HG03039 (cell line): Measurements from ENCODE around the gene ALG1.
"Not testable (repeated sequence)": the region's sequence is repeated elsewhere in the genome, so short reads cannot be mapped to it uniquely, and the experiment has no call there.

ENCODE experiments used
- ATAC-seq: cut with Tn5 transposase; IDR thresholded peaks from one replicate; pipeline ENCODE4 v1.9.1; 2021; ENCODE audit warnings: mild to moderate bottlenecking, moderate library complexity; ENCODE audit not compliant: unreplicated experiment

ALG1 gene

DNA sequence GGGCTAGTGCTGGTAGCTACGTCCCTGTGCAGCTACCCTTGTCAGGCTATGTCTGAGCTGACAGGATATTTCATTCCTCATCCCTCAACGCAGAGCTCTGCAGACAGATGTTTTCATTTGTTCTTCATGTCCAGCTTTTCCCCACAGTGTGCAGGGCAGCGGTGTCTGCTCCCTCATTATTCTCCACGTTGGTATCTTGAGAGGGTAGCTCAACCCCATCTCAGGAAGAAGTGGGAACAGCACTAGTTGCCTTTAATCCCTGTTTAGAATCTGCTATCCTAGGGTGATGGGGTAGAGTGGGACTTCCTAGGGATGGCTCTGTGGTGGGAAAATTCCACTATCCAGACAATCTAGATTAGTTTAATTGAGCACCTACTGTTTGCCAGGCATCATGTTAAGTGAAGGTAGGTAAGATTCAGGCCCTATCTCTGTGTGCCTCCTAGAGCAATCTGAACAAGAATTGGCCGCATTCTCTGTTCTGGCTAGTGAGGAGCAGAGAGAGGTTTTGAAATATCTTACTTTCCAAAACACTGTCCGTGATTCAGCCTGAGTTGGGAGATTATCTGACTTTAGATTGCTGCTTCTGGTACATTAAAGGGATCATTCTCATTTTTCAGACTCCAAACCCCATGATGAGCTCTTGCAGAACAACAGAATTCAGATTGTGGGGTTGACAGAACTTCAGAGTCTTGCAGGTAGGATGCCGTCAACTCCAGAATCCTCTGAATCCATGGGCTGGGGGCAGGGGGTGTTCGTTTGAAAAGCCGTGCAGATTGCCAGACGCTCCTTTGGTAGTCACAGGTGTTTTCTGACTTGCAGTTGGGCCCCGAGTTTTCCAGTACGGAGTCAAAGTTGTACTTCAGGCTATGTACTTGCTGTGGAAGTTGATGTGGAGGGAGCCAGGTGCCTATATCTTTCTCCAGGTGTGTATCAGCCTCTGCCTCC, 963 bp downstream of the ALG1 start:
- ATAC-seq = no peak

DNA sequence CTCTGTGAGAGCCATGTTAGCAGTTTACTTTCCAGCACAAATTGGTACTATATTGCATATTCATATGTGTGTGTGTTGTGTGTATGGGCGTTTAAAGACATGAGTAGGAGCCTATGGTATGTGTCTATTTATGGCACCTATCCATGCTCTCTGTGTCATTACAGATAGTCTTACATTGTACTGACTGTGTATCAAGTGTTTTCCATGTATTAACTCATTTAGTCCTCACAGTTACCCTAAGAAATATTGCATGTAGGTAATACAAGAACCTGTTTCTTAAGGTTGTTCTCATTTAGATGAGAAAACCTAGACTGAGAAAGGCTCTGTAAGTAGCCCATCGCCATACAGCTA, 1.6 kb downstream of the ALG1 start:
- no peak for ATAC-seq

DNA sequence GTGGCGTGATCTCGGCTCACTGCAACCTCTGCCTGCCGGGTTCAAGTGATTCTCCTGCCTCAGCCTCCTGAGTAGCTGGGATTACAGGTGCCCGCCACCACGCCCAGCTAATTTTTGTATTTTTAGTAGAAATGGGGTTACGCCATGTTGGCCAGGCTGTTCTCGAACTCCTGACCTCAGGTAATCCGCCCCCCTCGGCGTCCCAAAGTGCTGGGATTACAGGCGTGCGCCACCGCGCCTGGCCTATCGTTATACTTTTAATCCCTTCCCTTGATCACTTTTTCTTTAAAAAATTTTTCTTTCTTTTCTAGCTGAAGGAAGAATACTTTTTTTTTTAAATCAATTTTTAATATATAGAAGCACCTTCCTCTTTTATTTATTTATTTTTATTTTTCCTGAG, 2.1 kb downstream of the ALG1 start:
- ATAC-seq = not testable (repeated sequence)

DNA sequence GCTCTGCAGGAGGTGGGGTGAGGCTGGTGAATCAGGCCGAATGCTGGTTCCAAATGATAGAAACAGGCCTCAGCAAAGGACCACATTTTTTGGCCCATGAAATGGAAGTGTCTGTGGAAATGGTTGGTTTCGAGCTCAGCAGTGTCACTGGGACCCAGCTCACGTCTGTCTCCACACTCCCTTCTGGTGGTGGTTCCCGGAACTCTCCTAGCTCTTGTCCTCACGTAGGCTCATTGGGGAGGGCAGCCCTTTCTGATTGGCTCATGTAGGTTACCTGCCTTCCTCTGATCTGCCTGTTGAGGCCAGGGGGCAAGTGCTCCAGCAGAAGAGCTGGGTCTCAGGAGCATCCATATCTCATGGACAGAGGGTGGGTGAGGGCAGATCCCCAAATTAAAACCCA, 4.0 kb downstream of the ALG1 start:
- no peak for ATAC-seq

DNA sequence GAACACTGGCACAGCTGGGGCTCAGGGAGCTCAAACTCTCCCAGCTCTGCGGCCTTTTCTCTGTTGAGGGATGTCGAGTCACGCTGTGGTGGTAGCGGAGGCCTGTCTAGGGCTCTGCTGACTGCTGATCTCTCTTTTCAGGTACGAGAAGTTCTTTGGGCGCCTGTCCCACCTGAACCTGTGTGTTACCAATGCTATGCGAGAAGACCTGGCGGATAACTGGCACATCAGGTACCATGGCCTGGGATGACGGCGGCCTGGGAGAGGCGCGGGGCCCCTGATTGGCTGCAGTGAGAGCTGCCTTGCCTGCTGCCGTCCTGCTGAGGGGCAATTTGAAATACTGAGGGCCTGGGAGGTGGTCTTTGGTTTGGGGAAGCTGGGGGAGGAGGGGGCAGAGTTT, 5.7 kb downstream of the ALG1 start:
- ATAC-seq = no peak

DNA sequence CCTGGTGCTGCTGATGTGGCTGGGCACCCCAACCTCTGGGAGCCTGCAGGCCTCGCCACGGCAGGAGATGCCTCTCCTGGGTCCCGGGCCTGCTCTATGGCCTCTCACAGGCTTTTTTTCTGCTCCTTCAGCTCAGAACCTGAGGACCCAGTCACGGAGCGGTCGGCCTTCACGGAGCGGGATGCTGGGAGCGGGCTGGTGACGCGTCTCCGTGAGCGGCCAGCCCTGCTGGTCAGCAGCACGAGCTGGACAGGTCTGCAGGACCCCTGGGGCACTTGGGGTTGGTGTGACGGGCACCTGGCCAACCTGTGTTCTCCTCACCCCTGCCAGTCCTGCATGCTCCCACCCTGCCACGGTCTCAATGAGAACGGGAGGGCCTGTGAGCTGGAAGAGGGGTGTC, 7.0 kb downstream of the ALG1 start:
- ATAC-seq = no peak

DNA sequence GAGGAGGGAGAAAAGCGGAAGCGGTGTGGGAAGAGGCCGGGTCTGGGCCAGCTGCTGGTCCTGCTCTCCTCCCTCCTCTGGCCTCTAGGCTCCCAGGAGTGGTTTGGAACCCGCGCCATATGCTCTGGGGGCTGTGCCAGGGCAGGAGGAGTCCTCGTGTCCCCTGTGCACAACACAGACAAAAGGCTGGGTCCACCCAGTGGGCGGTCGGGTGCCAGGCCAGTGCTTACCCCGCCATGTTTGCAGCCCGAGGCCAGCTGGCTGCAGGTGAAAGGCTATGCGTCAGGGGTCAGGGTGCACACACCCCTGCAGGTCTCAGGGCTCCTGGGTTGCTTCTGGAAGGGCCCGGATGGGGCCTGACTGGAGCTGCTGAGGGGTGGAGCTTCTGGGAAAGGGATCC, 8.8 kb downstream of the ALG1 start:
- ATAC-seq = not testable (repeated sequence)

DNA sequence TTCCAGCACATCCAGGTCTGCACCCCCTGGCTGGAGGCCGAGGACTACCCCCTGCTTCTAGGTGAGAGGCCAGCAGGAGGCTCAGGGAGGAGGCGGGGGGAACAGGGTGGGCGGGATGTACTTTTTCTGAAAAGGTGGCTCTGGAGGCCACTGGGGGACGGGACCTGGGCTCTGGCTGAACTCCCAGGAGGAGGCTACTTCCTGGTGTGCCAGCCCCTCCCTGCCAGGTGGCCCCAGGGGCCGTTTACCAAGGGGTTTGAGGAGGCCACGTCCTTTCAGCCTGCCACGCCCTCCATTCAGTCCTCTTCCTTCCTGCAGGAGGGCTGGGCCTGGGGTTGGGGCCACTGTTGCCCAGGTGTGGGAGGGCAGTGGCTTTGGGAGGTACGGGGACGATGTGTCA, 9.4 kb downstream of the ALG1 start:
- not testable (repeated sequence) for ATAC-seq

DNA sequence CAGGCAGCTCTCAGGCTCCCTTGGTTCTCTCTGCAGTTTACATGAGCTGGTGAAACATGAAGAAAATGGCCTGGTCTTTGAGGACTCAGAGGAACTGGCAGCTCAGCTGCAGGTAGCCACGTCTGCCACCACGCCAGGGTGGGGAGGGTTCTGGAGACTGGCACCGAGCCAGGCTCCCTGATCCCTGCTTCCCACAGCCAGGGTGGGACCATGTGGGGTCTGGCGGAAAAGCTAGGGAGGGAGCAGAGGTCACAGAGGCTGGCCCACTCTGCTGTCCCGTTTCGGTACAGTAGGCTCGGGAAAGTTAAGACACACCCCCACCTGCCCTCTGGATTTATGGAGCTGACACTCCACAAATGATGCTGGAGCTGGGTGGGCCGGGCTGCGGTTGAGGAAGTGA, 12.0 kb downstream of the ALG1 start:
- ATAC-seq = not testable (repeated sequence)

DNA sequence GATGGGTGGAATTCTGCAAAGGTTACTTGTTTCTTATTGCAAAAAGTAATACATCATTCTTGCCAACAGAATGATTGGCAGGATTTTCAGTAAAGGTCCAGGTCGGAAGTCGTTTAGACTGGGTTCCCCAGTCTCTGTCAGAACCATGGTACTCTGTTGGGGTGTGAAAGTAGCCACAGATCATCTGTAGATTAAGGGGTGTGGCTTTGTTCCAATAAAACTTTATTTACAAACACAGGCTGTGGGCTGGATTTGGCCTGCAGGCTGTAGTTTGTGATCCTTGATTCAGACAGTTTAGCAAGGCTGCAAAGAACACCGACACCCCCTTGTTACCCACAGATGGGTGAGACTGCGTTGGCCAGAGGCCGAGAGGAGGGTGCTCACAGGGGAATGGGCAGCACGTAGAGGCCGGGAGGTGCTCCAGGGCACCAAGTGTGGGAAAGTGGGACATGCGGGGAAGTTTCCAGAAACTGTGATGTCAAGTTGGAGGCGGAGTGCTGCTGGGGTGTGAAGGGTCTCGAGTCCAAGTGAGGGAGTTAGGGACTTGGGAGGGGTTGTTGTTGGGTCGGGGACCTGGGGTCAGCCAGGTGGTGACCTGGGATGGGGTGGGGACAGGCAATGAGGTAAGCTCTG, 12.6 kb downstream of the ALG1 start:
- ATAC-seq = not testable (repeated sequence)

DNA sequence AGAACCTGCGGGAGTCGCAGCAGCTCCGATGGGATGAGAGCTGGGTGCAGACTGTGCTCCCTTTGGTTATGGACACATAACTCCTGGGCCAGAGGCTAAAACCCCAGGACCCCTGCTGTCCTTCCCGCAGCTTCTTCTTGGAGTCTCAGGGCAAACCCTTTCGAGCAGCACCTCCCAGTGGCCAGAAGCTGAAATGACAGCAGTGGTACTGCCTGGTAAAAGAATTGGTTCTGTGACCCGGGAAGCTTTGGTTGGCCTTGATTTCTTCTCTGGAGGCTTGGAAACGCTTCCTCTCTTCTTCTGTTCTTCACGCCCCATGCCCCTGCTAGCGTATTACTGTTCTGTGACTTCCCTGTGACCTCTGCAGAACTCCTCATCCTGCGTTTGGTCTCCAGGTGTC, 13.2 kb downstream of the ALG1 start:
- not testable (repeated sequence) for ATAC-seq

DNA sequence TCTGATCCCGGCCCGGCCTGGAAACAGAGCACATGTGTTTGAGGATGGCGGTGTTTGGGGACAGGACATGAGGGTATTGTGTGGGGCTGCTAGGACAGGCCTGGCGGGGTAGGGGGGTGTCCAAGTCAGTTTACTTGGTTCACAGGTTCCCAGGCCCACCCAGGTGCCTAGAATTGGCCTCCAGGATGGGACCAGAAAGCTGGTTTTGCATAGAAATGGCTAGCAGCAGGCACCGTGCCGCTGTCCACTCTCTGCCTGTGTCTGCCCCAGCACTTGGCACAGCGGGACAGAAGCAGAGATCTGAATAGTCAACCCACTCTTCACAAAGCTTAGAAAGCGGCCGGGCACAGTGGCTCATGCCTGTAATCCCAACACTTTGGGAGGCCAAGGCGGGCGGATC, 14.1 kb downstream of the ALG1 start:
- not testable (repeated sequence) for ATAC-seq

DNA sequence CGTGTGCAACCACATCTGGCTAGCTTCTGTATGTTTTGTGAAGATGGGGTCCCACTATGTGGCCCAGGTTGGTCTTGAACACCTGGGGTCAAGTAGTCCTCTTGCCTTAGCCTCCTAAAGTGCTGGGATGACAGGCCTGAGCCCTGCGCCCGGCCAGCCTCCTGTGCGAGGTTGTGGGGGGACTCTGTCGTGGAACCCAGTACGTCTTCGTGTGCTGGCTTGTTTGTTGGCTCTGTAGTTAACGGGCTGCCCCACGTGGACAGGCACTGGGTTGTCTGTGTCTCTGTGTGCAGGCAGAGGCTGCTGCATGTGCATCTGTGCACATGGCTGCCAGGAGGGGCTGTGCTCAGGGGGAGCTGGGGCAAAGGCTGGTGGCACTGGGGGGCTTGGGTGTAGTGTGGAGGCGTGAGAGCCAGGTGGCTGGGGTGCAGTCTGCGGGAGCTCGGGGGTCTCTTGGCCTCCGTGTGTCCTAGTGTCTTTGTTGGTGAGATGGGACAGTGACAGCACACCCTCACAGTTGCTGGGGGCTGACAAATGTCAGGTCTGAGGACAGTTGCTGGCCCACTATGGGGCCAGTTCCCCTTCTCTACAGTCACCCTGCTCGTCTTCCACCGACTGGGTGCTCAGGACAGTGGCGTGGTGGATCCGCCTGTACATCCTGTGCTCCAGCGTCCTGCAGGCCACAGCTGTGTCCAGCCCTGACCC, 16.6 kb downstream of the ALG1 start:
- not testable (repeated sequence) for ATAC-seq

DNA sequence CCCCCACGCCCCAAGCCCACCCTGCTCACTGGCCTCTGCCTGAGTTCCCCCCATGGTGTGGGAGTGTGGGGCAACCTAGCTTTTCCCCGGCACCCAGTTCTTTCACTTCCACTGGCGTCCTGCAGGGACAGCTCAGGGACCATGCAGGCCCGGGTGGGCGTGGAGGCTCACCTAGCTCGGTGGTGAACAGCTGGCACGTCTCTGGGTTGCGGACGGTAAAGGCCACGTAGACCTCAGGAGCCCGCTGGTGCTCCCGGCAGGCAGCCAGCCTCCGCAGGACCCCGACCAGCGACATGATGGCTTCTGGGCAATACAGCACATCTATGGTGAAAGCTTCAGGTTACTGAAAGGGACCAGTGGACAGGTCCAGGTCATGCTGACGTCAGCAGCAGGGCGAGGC, 17.3 kb downstream of the ALG1 start:
- not testable (repeated sequence) for ATAC-seq

DNA sequence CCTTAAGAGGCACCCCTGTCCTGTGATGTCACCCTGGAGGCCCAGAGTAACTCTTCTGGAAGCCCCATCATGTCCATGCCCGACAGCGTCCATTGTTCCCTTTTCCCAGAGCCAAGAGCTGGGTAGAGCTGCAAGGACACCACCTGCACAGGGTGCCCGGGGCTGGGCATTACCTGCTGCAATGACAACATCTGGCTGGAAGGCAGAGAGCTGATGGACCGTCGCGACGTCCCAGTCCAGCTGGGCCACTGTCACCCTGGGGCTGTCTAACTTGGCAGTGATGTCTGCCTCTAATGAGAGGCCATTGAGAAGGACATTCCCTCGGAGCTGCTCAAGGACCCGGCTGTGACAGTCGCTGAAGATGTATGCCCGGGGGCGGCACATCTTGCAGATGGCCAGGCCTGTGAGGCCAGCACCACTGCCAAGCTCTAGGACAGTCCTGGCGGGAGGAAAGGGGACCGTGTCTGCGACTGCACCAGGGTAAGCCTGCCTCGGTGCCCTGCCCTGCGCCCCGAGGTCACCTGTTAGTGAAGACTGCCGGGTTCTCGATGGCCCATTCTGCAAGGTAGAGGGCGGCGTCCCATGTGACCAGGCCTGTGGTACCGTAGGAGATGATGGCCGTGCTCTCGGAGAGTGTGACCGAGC, 18.4 kb downstream of the ALG1 start:
- ATAC-seq = not testable (repeated sequence)

DNA sequence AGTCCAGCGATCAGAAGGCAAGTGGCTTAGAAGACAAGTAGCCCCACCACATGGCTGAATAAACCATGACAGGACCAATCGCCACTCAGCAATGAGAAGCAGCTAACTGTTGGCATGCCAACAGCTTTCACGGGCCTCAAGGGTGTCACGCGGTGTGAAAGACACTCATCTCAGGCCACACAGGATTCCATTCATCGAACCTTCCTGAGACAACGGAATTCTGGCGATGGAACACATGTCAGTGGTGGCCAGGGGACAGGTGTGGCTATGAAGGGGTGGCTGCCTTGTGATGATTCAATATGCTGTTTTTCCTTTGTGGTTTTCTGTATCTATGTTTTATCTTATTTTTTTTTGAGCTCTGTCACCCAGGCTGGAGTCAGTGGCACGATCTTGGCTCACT, 18.9 kb downstream of the ALG1 start:
- ATAC-seq = not testable (repeated sequence)

DNA sequence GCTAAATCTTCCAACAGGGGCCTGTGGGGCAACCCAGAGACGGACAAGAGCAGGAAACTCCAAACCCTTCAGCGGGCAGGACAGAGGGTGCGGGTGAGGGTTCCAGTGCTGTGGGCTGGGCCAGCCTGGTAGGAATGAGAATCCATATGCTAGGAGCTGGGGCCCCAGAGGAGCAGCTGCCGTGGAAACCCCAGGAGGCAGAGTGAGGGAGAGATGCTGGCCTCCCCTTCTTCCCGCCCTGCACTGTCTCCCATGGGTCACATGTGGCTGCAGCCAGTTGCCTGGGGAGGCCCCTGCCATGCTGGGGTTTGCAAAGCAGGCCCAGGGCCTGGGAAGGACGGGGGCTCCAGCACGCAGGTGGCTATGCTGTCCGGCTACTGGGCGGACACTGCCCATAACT, 21.4 kb downstream of the ALG1 start:
- ATAC-seq = not testable (repeated sequence)

DNA sequence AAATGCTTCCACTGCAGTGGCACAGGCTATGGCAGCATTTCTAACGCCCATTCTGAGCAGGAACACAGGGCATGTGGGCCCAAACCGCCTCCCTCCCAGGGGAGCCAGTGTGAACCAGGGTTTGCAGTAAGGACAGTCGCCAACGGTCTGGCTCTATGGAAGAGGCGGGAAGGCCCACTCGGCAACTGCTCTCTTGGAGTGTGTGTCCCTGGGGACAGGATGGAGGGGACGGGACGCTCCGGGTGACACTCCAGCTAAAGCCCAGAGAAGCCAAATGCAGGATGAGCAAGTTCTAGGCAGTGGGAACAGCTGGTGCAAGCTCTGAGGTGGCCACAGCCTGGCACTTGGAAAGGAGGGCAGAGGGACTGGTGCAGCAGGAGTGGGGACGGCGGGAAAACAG, 22.1 kb downstream of the ALG1 start:
- not testable (repeated sequence) for ATAC-seq

DNA sequence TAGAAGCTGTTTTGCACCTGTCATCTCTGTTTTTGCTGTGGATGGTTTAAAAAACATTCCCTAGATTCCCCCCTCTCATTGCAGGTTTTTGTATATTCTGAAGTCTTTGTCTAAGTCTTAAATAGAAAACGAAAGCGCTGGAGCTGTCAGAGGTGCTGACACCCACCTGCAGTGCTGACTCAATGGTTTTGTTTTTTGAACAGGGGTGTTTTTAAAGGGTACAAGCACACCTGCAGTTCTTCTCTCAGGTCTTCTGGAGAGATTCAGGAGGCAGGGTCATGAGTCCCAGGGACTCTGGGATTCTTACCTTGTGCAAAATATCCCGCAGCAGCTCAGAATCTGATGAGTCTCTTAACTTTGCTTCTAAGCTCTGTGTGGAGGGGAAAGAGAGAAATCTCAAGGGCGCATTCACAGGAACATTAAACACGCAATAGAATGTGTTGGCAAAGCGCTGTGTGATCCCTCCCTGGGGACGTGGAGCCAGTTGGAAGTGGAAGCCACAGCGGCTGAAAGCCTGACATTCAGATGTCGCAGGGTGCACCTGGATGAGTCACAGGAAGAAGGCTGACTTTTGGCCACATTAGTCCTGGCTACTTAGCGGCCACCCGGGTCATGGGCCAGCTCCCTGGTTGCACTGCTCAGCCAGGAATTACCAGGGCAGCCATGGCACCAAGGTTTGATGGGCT, 23.6 kb downstream of the ALG1 start:
- ATAC-seq = not testable (repeated sequence)

DNA sequence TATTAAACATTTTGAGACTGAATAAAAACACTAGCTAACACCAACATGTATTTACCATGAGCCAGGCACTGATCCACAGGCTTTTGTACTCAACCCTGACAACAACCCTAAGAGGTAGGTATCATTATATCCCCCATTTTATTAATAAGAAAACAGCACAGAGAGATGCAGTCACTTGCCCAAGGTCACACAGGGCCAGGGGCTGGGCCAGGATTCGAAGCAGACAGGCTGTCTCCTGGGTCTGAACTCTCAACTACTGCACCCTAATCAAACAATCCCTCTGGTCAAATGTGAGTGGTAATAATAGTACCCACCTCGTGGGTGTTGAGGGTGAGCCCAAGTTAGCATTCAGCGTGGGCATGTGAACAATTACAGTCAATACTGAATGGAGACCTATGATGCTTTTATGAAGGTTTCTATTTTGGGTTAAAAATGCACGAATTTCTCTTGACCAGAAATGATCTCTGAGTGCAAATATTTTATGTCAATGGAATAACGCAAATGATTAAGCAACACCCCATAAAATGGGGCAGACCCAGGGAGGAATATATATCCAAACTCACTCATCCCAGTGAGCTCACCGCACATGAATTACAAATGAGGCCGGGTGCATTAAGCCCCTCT, 24.9 kb downstream of the ALG1 start:
- not testable (repeated sequence) for ATAC-seq
